ENCODE data around the gene NBAS. TPM values are rescaled to one million over a fixed set of nuclear protein-coding genes. Genes with fewer than 3 reads are reported as not detected.

NBAS gene
- total RNA-seq, 2 experiments from 2014 or later, result 30.5 to 31.1 TPM

DNA sequence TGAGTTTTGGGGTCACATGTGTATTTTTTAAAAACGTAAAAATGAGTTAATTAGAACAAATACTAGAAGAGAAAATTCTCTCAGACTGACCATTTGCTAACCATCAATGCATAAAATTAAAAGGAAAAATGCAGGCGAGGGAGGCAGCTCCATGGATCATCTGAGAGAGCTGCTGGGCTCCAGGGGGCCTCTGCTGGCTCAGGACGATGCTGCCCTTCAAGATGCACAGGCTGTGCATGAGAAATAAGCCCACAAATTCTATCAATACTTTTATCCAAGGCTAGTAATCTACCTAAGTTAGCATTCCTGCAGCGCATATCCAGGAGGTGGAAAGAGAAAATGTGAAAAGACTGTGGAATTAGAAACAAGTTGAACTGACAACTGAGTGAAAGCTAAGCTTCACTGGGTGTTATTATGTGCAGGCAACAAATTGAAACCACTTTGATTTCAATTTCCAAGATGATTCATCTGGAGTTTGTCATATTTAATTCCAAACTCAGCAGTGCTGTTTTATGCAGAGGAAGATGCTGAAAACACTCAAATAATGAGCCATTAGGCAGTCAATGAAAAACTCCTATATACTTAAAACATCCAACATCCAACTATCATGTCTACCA is 261.1 kb downstream of the NBAS start:
- no peaks in the 10 kb centered on the region for H3K27me3 Mint-ChIP-seq
- H3K4me3 Mint-ChIP-seq, result no peak overlapping the region
- H3K4me1 Mint-ChIP-seq, result peaks cover 43% of the 10 kb centered on the region
- peaks cover 10% of the 10 kb centered on the region for H3K9me3 Mint-ChIP-seq
- ChIA-PET CTCF (no interaction called here), POLR2A (interaction anchor here (1.4 to 2.1 kb wide), 2 partner anchors 10 to 11 kb away, joined by 4 to 7 read pairs; no protein-coding TSS in a partner anchor)
- DNase-seq, result no peak
- peaks cover 65% of the 10 kb centered on the region for H3K36me3 Mint-ChIP-seq (ENCODE audit: low read depth)
- no peak overlapping the region for H3K27ac Mint-ChIP-seq

DNA sequence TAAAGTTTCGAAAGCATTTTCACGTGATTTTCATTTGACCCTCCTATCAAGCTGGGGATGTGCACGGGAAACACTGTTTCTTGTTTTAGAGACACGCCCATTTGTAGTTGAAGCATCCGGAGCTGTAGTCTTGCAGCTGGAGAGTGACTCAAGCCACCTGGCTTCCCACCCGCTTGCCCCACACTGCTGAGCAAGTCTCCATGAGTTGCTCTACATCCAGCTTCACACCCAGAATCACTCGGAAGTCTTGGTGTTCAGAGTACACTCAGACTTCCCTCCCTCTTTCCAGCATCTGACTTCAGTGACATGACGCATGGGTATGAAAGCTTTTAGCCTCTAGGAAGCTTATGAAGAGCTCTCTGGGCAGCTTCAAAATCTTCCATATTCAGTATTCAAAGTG is 262.4 kb downstream of the NBAS start:
- peaks cover 33% of the 10 kb centered on the region for H3K4me1 Mint-ChIP-seq
- ChIA-PET POLR2A (no interaction called here), CTCF (no interaction called here)
- no peaks in the 10 kb centered on the region for H3K27me3 Mint-ChIP-seq
- H3K9me3 Mint-ChIP-seq, result no peaks in the 10 kb centered on the region
- H3K27ac Mint-ChIP-seq, result no peak overlapping the region
- DNase-seq, result no peak
- H3K4me3 Mint-ChIP-seq, result no peak overlapping the region
- peaks cover 53% of the 10 kb centered on the region for H3K36me3 Mint-ChIP-seq (ENCODE audit: low read depth)

DNA sequence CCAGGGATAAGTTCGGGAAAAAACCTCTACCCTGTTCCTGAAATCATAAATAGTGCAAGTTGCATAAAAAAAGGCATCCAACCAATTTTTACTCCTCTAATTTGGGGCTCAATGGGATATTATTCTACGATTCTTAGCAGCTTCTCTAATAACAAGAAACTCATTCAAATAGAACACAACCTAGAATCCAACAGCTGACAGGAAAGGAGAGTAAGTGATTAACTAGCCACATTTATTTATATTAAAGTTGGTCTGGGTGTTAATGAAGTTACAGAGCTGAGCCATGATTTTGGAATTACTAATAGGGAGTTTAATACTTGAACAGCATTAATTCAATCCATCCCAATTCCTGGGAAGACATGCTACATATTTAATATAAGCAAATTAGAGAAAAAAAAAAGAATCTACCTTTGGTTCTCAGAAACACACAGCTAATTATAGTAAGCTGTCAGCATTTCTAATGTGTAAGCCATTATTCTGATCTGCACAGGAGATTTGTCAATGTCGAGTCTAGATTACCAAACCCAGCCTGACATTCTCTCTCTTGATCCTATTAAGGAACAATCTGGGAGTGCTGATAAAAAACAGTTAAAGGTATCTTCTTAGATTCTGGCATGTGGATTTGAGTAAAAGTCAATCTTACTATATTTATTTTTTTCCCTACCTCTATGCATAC is 267.7 kb downstream of the NBAS start:
- Mint-ChIP-seq H3K27me3 (no peaks in the 10 kb centered on the region), H3K4me1 (no peaks in the 10 kb centered on the region), H3K9me3 (no peaks in the 10 kb centered on the region), H3K4me3 (no peak overlapping the region), H3K36me3 (ENCODE audit: low read depth) (peaks cover 31% of the 10 kb centered on the region), H3K27ac (no peak overlapping the region)
- POLR2A ChIA-PET, result no interaction called here
- no peak for DNase-seq
- CTCF ChIA-PET, result no interaction called here

DNA sequence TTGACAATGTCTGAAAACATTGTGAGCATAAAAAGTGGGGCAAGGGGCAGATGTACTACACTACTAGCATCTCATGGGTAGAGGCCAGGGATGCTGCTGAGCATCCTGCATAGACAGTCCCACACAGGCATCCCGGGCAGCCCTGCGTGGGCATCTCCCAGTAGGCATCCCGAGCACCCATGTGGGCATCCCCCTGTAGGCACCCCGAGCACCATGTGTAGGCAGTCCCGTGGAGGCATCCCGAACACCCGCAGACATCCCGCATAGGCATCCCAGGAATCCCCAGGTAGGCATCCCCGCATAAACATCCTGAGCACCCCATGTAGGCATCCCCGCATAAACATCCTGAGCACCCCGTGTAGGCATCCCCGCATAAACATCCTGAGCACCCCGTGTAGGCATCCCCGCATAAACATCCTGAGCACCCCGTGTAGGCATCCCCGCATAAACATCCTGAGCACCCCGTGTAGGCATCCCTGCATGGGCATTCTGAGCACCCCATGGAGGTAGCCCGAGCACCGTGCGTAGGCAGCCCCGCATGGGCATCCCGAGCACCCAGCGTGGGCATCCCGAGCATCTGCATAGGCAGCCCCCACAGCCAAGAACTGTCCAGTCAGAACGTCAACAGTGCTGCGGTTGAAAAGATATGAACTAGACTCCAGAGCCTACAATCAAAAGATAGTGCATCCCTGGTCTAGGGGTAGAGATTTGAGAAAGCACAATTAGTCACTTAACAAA is 273.5 kb downstream of the NBAS start:
- Mint-ChIP-seq H3K9me3 (no peaks in the 10 kb centered on the region), H3K36me3 (ENCODE audit: low read depth) (peaks cover 30% of the 10 kb centered on the region), H3K27ac (no peak overlapping the region), H3K4me3 (no peak overlapping the region), H3K4me1 (no peaks in the 10 kb centered on the region), H3K27me3 (no peaks in the 10 kb centered on the region)
- ChIA-PET POLR2A (no interaction called here), CTCF (no interaction called here)
- no peak for DNase-seq

DNA sequence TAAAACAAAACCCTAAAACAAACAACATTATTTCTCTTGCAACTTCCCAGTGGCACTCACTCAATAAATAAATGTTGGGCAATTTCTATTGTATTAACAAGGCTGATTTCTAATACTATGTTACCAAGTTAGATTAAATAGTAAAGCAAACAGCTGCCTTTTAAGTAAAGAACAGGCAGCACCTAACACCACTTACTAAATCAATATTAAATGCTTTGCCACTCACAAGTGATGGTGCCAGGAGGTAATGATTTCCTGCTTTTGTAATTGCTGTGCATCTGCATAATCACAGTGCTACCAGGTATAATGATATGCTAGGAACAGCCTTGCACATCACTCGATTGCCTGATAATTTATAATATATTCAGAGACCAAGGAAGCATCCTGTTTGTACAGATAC is 276.5 kb downstream of the NBAS start:
- no peaks in the 10 kb centered on the region for H3K27me3 Mint-ChIP-seq
- H3K36me3 Mint-ChIP-seq (ENCODE audit: low read depth), result peaks cover 38% of the 10 kb centered on the region
- no peak for DNase-seq
- no peak overlapping the region for H3K27ac Mint-ChIP-seq
- H3K9me3 Mint-ChIP-seq, result no peaks in the 10 kb centered on the region
- no peaks in the 10 kb centered on the region for H3K4me1 Mint-ChIP-seq
- no peak overlapping the region for H3K4me3 Mint-ChIP-seq
- POLR2A ChIA-PET, result interaction anchor here (0.7 kb wide), 1 partner anchor 107 kb away, joined by 3 read pairs; no protein-coding TSS in a partner anchor
- CTCF ChIA-PET, result no interaction called here

DNA sequence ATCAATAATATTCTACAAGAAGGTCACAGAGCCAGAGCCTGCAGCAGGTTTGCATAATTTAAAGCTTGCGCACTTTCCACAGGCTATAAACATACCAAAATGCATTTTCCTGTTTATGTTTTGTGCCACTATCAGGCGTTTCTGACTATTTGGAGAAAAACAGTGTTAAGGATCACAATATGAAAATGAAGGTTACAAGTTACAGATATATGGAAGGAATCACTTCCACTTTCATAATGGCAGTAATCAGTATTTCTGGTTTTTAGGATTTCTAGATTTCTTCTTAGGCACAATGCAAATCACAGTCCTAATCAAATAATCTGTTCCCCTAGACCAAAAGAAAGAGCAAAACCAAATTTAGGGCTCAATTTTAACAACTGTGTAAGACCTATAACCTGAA is 279.5 kb downstream of the NBAS start:
- ChIA-PET POLR2A (no interaction called here), CTCF (no interaction called here)
- Mint-ChIP-seq H3K27me3 (no peaks in the 10 kb centered on the region), H3K4me1 (no peaks in the 10 kb centered on the region), H3K27ac (no peak overlapping the region), H3K4me3 (no peak overlapping the region), H3K36me3 (ENCODE audit: low read depth) (peaks cover 35% of the 10 kb centered on the region), H3K9me3 (no peaks in the 10 kb centered on the region)
- DNase-seq, result no peak

DNA sequence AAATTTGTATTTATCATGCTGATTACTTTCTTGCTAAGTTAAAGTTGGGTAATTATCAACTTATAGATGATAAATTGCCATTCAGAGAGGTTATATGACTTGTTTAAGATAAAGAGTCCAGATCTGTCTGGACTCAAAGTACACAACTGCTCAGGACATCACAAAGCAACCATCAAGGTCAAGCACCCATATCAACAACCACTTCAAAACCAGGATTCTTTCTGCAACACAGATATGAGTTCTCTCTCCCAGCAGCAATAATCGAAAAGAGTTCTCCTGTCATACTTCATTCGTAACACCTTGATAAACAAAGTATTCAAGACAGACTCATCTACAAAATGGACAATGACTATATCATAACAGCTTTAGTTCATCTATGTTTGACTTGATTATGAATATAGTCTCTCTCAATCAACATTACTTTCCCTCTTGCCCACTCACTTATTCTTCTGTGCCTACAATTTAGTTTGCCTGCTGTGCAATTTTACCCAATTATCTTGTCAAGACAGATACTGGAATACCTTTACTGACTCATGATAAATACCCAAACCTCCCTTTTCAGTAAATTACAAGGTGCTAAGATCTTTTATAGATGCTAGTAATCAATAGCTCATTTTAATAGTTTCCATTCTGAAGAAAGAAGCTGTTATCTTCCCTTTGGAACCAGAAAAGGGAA is 281.8 kb downstream of the NBAS start:
- H3K27ac Mint-ChIP-seq, result no peak overlapping the region
- peaks cover 33% of the 10 kb centered on the region for H3K36me3 Mint-ChIP-seq (ENCODE audit: low read depth)
- no peaks in the 10 kb centered on the region for H3K4me1 Mint-ChIP-seq
- DNase-seq, result no peak
- no peaks in the 10 kb centered on the region for H3K9me3 Mint-ChIP-seq
- H3K27me3 Mint-ChIP-seq, result no peaks in the 10 kb centered on the region
- H3K4me3 Mint-ChIP-seq, result no peak overlapping the region
- ChIA-PET CTCF (no interaction called here), POLR2A (no interaction called here)

DNA sequence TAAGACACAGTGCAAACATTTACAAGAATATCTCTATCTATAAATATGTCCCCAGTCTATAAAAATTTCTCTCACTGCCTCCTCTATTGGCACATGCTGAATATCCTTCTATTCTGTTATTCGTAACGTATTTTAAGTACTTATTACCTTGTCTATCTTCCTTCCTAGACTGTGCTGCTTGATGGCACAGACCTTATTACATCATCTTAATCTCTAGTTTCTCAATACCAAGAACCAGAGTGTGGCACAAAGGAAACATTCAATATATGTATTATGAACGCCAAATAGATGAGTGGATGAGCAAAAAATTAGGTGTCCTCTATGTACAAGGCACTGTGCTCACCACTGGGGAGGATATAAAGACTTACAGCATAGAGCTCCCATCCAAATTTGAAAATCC is 282.8 kb downstream of the NBAS start:
- H3K4me3 Mint-ChIP-seq, result no peak overlapping the region
- H3K27me3 Mint-ChIP-seq, result no peaks in the 10 kb centered on the region
- ChIA-PET POLR2A (no interaction called here), CTCF (no interaction called here)
- no peak for DNase-seq
- H3K4me1 Mint-ChIP-seq, result no peaks in the 10 kb centered on the region
- peaks cover 36% of the 10 kb centered on the region for H3K36me3 Mint-ChIP-seq (ENCODE audit: low read depth)
- H3K9me3 Mint-ChIP-seq, result no peaks in the 10 kb centered on the region
- H3K27ac Mint-ChIP-seq, result no peak overlapping the region

DNA sequence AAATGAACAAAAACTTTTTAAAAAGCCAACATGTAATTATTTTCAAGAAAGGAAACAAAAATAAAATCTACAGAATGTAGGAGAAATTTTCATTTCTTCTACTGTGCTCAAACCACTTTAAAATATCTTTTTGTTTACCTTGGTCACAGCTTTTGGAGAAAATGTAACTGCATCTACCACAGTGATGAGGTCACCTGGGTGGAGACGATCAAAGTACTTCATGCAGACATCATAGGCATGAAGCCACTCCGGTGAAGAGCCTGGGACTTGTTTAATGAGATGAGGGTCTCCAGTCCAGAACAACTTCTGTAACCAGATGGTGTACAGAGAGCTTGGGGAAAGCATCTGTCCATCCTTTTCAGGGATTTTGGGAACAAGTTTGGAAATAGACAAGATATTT is 285.8 kb downstream of the NBAS start:
- no peaks in the 10 kb centered on the region for H3K9me3 Mint-ChIP-seq
- no peak for DNase-seq
- H3K4me3 Mint-ChIP-seq, result no peak overlapping the region
- POLR2A ChIA-PET, result no interaction called here
- peaks cover 29% of the 10 kb centered on the region for H3K36me3 Mint-ChIP-seq (ENCODE audit: low read depth)
- no peaks in the 10 kb centered on the region for H3K4me1 Mint-ChIP-seq
- H3K27me3 Mint-ChIP-seq, result no peaks in the 10 kb centered on the region
- no peak overlapping the region for H3K27ac Mint-ChIP-seq
- CTCF ChIA-PET, result no interaction called here

DNA sequence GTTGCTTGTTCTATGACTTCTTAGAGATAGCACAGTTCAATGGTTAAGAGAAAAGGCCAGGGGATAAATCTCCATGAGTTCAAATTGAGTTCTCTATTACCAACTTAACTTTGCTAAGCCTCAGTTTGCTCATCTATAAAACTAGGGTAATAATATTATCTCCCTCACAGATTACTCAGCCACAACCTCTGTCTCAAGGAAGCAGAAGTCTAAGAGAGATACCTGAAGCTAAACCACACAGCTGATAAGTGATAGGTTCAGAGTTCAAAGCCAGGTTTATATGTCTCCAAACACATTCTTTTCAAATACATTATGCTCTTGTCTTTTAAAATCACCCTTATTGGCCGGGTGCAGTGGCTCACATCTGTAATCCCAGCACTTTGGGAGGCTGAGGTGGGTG is 287.7 kb downstream of the NBAS start:
- Mint-ChIP-seq H3K4me3 (no peak overlapping the region), H3K9me3 (no peaks in the 10 kb centered on the region), H3K27ac (no peak overlapping the region), H3K27me3 (no peaks in the 10 kb centered on the region), H3K4me1 (no peaks in the 10 kb centered on the region), H3K36me3 (ENCODE audit: low read depth) (peaks cover 24% of the 10 kb centered on the region)
- ChIA-PET CTCF (no interaction called here), POLR2A (no interaction called here)
- DNase-seq, result no peak

DNA sequence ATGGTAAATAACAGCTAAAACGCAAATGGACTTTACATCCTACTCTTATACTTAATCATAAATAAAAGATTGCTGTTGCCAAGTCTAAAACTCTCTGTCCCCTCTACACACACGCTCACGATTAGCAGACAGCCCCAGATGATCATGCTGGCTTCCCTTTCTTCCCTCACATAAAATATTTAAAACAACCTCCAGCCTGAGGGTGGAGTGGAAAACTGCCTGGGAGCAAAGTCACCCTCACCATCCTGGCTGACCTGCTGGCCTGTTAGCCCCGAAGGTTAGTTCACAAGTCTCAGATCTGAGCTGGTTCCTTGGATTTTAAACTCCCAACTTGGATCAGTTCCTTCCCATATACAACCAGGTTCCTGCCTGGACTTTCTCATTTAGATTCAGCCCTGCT is 288.2 kb downstream of the NBAS start:
- Mint-ChIP-seq H3K27ac (no peak overlapping the region), H3K4me3 (no peak overlapping the region), H3K27me3 (no peaks in the 10 kb centered on the region), H3K36me3 (ENCODE audit: low read depth) (peaks cover 28% of the 10 kb centered on the region), H3K9me3 (no peaks in the 10 kb centered on the region), H3K4me1 (no peaks in the 10 kb centered on the region)
- CTCF ChIA-PET, result no interaction called here
- POLR2A ChIA-PET, result no interaction called here
- DNase-seq, result no peak

DNA sequence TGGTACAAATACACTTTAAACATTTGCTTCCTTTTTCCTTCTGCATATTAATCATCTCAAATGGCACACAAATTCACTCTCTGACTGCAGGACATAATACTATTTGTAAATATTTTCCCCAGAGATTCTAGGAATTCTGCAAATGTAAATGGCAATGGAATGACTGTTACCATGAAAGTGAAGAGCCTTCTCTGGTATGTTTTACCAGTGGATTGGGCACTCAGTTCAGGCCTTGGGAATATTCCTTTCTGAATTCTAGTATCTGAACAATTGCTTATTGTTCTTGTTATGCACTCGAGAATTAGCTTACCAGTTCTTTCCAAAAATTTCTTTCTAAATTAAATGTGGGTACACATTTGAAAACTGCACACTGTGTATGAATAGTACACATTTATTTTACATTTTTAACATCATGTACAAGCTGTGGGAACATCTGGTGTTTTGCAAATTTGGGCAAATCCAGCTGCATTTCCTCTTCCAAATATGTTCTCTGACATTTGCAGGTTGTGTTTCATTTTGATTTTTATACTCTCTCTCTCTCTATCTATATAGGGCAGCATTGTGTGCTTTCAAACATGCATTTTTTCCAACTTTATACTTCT is 289.1 kb downstream of the NBAS start:
- Mint-ChIP-seq H3K4me3 (no peak overlapping the region), H3K27ac (no peak overlapping the region), H3K36me3 (ENCODE audit: low read depth) (peaks cover 28% of the 10 kb centered on the region), H3K9me3 (no peaks in the 10 kb centered on the region), H3K4me1 (no peaks in the 10 kb centered on the region), H3K27me3 (no peaks in the 10 kb centered on the region)
- ChIA-PET CTCF (no interaction called here), POLR2A (no interaction called here)
- no peak for DNase-seq

DNA sequence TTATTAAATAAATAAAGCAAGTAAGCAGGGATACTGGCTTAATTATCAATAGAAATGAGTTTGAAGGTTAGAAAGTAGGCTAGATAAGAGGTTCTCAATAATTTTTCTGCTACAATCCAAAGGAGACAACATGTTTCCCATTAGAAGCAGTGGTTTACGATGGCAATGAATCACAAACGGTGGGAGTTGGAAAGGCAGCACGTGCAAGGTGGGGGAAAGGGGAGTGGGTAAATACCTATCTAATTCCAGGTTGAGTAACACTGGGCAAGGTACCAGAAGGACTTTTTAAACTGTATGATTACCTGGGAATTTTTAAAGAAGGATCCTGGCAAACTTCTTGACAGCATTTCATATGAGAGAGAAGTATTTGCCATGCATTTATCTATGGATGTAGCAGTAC is 289.9 kb downstream of the NBAS start:
- DNase-seq, result no peak
- no peaks in the 10 kb centered on the region for H3K9me3 Mint-ChIP-seq
- H3K4me3 Mint-ChIP-seq, result no peak overlapping the region
- ChIA-PET POLR2A (no interaction called here), CTCF (no interaction called here)
- no peaks in the 10 kb centered on the region for H3K27me3 Mint-ChIP-seq
- H3K36me3 Mint-ChIP-seq (ENCODE audit: low read depth), result peaks cover 28% of the 10 kb centered on the region
- H3K4me1 Mint-ChIP-seq, result no peaks in the 10 kb centered on the region
- no peak overlapping the region for H3K27ac Mint-ChIP-seq
